ENCODE data around the gene VPS37B.
A peak's percentile ranks its signal among the peaks of the same experiment; 100 is the strongest.

The VPS37B gene

GRCh38 chr12:122878780-122879612, 16.9 kb downstream of the VPS37B start:
- H3K4me3 ChIP-seq (ENCODE audit: low read depth, low read length), result no peak overlapping the region
- no peaks in the 10 kb centered on the region for H3K9me3 ChIP-seq (ENCODE audit: control insufficient read depth, insufficient read depth, low read depth, low read length)
- ChIA-PET CTCF (interaction anchor here (0.6 to 1.5 kb wide), 6 partner anchors 10 to 358 kb away, joined by 3 to 9 read pairs (median 4); no protein-coding TSS in a partner anchor), POLR2A (no interaction called here)
- no peak overlapping the region for H3K27ac ChIP-seq (ENCODE audit: extremely low read depth, low read depth, low read length)
- TF ChIP-seq ZNF148 (tag by site-specific recombination; IDR thresholded peaks at IDR 0.05; ENCODE audit: borderline replicate concordance), result no peak
- no peak for TF ChIP-seq ZNF549 (tag by site-specific recombination; IDR thresholded peaks at IDR 0.05)
- TF ChIP-seq IKZF3 (tag by site-specific recombination; IDR thresholded peaks at IDR 0.05), result no peak
- TF ChIP-seq ZBTB49 (tag by site-specific recombination; IDR thresholded peaks at IDR 0.05; ENCODE audit: low read depth), result no peak
- TF ChIP-seq KLF10 (tag by site-specific recombination; IDR thresholded peaks at IDR 0.05), result no peak
- TF ChIP-seq ELK4 (IDR thresholded peaks at IDR 0.05; ENCODE audit: borderline replicate concordance, low read depth, low read length), result no peak
- TF ChIP-seq ZNF324 (tag by site-specific recombination; IDR thresholded peaks at IDR 0.05), result no peak
- TF ChIP-seq ZNF433 (tag by site-specific recombination; IDR thresholded peaks at IDR 0.05; ENCODE audit: low read depth), result no peak
- no peak for TF ChIP-seq ZIC2 (tag by site-specific recombination; IDR thresholded peaks at IDR 0.05)
- TF ChIP-seq ZNF664 (tag by site-specific recombination; IDR thresholded peaks at IDR 0.05), result no peak
- no peak for TF ChIP-seq ZNF768 (tag by site-specific recombination; IDR thresholded peaks at IDR 0.05)
- TF ChIP-seq ZNF133 (tag by site-specific recombination; IDR thresholded peaks at IDR 0.05), result no peak
- TF ChIP-seq KLF1 (tag by site-specific recombination; IDR thresholded peaks at IDR 0.05), result no peak
- no peak for TF ChIP-seq ZNF561 (tag by site-specific recombination; IDR thresholded peaks at IDR 0.05; ENCODE audit: borderline replicate concordance)
- no peak for TF ChIP-seq FEZF1 (tag by site-specific recombination; IDR thresholded peaks at IDR 0.05)
- TF ChIP-seq ZSCAN23 (tag by site-specific recombination; IDR thresholded peaks at IDR 0.05), result no peak
- TF ChIP-seq ZSCAN30 (tag by site-specific recombination; IDR thresholded peaks at IDR 0.05), result no peak
- no peak for TF ChIP-seq ZNF391 (tag by site-specific recombination; IDR thresholded peaks at IDR 0.05; ENCODE audit: borderline replicate concordance, low read depth)
- peaks cover 28% of the 10 kb centered on the region for H3K4me1 ChIP-seq (ENCODE audit: control insufficient read depth, insufficient read depth, low read length)
- H3K36me3 ChIP-seq (ENCODE audit: control insufficient read depth in 2 of 2, insufficient read depth in 1 of 2, low read length in 2 of 2), result no peaks in the 10 kb centered on the region

- no peak overlapping the region for H3K27ac ChIP-seq (ENCODE audit: extremely low read depth, low read depth, low read length)
- CTCF ChIA-PET, result interaction anchor here (1.0 to 1.4 kb wide), 2 partner anchors 55 to 75 kb away, joined by 3 read pairs; no protein-coding TSS in a partner anchor
- H3K9me3 ChIP-seq (ENCODE audit: control insufficient read depth, insufficient read depth, low read depth, low read length), result no peaks in the 10 kb centered on the region
- no peaks in the 10 kb centered on the region for H3K36me3 ChIP-seq (ENCODE audit: control insufficient read depth in 2 of 2, insufficient read depth in 1 of 2, low read length in 2 of 2)
- H3K4me1 ChIP-seq (ENCODE audit: control insufficient read depth, insufficient read depth, low read length), result peaks cover 42% of the 10 kb centered on the region
- H3K4me3 ChIP-seq (ENCODE audit: low read depth, low read length), result no peak overlapping the region
- POLR2A ChIA-PET, result interaction anchor here (1.2 kb wide), 1 partner anchor 356 kb away, joined by 3 read pairs; no protein-coding TSS in a partner anchor
- TF ChIP-seq SP7 (tag by site-specific recombination; IDR thresholded peaks at IDR 0.05), result 0 out of 2 replicates have a peak, but pooled peaks have one; percentile 16
- no peak for TF ChIP-seq ZNF366 (tag by site-specific recombination; conservative IDR thresholded peaks at IDR 0.05)
Measured at GRCh38 chr12:122876731-122877130, 19.2 kb downstream of the VPS37B start.

Data from HEK293 (cell line).